Activated CD8-positive, alpha-beta T cell treated with anti-CD3 and anti-CD28 coated beads, Interleukin-2, amount 10 ng/mL, durations not matched to agents 7 days and 5 days (primary cell): ENCODE results near the gene EIF3D. TPM values are rescaled to one million over a fixed set of nuclear protein-coding genes. Genes with fewer than 3 reads are reported as not detected.
"Not testable (repeated sequence)": the region's sequence is repeated elsewhere in the genome, so short reads cannot be mapped to it uniquely, and the experiment has no call there.

Source experiments
- ATAC-seq: fragments of 150-1000 bp; cut with Tn5 transposase; one replicate; pipeline ENCODE4 v1.10.0; 2021; ENCODE audit warnings: moderate library complexity
- CTCF ChIA-PET: fragments of 350-600 bp; sonication (Branson Sonifier 250); formaldehyde crosslinking; loops from one replicate; lab custom pipeline; 2021; ENCODE audit warnings: antibody characterized with exemption; lab: Charles Lee
- POLR2A ChIA-PET: fragments of 350-600 bp; sonication (Branson Sonifier 250); formaldehyde crosslinking; loops from one replicate; lab custom pipeline; 2021; ENCODE audit warnings: antibody characterized with exemption; lab: Charles Lee
- DNase-seq: peaks from one replicate; pipeline ENCODE4 v3.0.0-alpha.2; 2020
- H3K27ac Mint-ChIP-seq: one replicate; pipeline ENCODE4 v1.8.0; 2021; ENCODE audit warnings: mild to moderate bottlenecking, mixed read lengths
- H3K27me3 Mint-ChIP-seq: one replicate; pipeline ENCODE4 v1.8.0; 2021; ENCODE audit warnings: low read depth, mixed read lengths
- H3K36me3 Mint-ChIP-seq: one replicate; pipeline ENCODE4 v1.8.0; 2021; ENCODE audit warnings: low read depth, mixed read lengths
- H3K4me1 Mint-ChIP-seq: one replicate; pipeline ENCODE4 v1.8.0; 2021; ENCODE audit warnings: low read depth, mixed read lengths
- H3K4me3 Mint-ChIP-seq: one replicate; pipeline ENCODE4 v1.8.0; 2021; ENCODE audit warnings: mild to moderate bottlenecking, mixed read lengths
- H3K9me3 Mint-ChIP-seq: one replicate; pipeline ENCODE4 v1.8.0; 2022; ENCODE audit warnings: mixed read lengths; ENCODE audit not compliant: insufficient read depth
- total RNA-seq, 2 experiments: library from RNA; stranded (reverse); gene quantifications; one replicate each; pipeline ENCODE4 v1.2.3, GENCODE V29; 2021

Gene EIF3D
- total RNA-seq, 2 experiments from 2014 or later: 186 to 190 TPM

- ChIA-PET POLR2A (interaction anchor here (1.7 kb wide), 1 partner anchor 10 kb away, joined by 4 read pairs; no protein-coding TSS in a partner anchor), CTCF (interaction anchor here (1.6 kb wide), 1 partner anchor 10 kb away, joined by 8 read pairs; no protein-coding TSS in a partner anchor)
- Mint-ChIP-seq H3K4me3 (no peak overlapping the region), H3K27ac (no peak overlapping the region), H3K4me1 (peaks cover under 1% of the 10 kb centered on the region), H3K36me3 (peaks cover 80% of the 10 kb centered on the region), H3K9me3 (no peaks in the 10 kb centered on the region), H3K27me3 (no peaks in the 10 kb centered on the region)
- ATAC-seq (no peak), DNase-seq (no peak)
Measured at GRCh38 chr22:36520423-36520822, 8.5 kb downstream of the EIF3D start.

- CTCF ChIA-PET, H3K4me3 Mint-ChIP-seq, ATAC-seq, H3K4me1 Mint-ChIP-seq, H3K9me3 Mint-ChIP-seq, H3K27me3 Mint-ChIP-seq, H3K27ac Mint-ChIP-seq, DNase-seq: not testable (repeated sequence)
- H3K36me3 Mint-ChIP-seq: peaks cover 80% of the 10 kb centered on the region
- POLR2A ChIA-PET: interaction anchor here (0.6 to 1.7 kb wide), 2 partner anchors 9 to 288 kb away, joined by 4 read pairs; no protein-coding TSS in a partner anchor
Measured at GRCh38 chr22:36519906-36520305, 9.1 kb downstream of the EIF3D start.

GRCh38 chr22:36514766-36515165, 14.2 kb downstream of the EIF3D start:
- Mint-ChIP-seq H3K27ac (no peak overlapping the region), H3K36me3 (peaks cover 79% of the 10 kb centered on the region), H3K9me3 (no peaks in the 10 kb centered on the region), H3K4me1 (no peaks in the 10 kb centered on the region), H3K4me3 (no peak overlapping the region), H3K27me3 (no peaks in the 10 kb centered on the region)
- POLR2A ChIA-PET: no interaction called here
- ATAC-seq: no peak
- CTCF ChIA-PET: no interaction called here
- no peak for DNase-seq

GRCh38 chr22:36512991-36513390, 16.0 kb downstream of the EIF3D start:
- CTCF ChIA-PET: no interaction called here
- DNase-seq: no peak
- Mint-ChIP-seq H3K36me3 (peaks cover 70% of the 10 kb centered on the region), H3K4me3 (no peak overlapping the region), H3K27me3 (no peaks in the 10 kb centered on the region), H3K27ac (no peak overlapping the region), H3K9me3 (no peaks in the 10 kb centered on the region), H3K4me1 (no peaks in the 10 kb centered on the region)
- POLR2A ChIA-PET: interaction anchor here (1.1 kb wide), 1 partner anchor 8 kb away, joined by 3 read pairs; no protein-coding TSS in a partner anchor
- no peak for ATAC-seq

GRCh38 chr22:36512333-36512732, 16.6 kb downstream of the EIF3D start:
- peaks cover 4% of the 10 kb centered on the region for H3K4me1 Mint-ChIP-seq
- H3K9me3 Mint-ChIP-seq: no peaks in the 10 kb centered on the region
- no peaks in the 10 kb centered on the region for H3K27me3 Mint-ChIP-seq
- DNase-seq (no peak), ATAC-seq (no peak)
- POLR2A ChIA-PET: interaction anchor here (1.1 kb wide), 1 partner anchor 9 kb away, joined by 3 read pairs; no protein-coding TSS in a partner anchor
- peaks cover 67% of the 10 kb centered on the region for H3K36me3 Mint-ChIP-seq
- no peak overlapping the region for H3K4me3 Mint-ChIP-seq
- CTCF ChIA-PET: no interaction called here
- no peak overlapping the region for H3K27ac Mint-ChIP-seq

- H3K36me3 Mint-ChIP-seq: peaks cover 56% of the 10 kb centered on the region
- DNase-seq (peak; percentile 58), ATAC-seq (no peak)
- ChIA-PET POLR2A (interaction anchor here (0.6 to 1.9 kb wide), 4 partner anchors 9 to 133 kb away, joined by 3 to 10 read pairs (median 4); partner anchors contain the start of genes EIF3D and TXN2), CTCF (interaction anchor here (0.8 to 2.0 kb wide), 13 partner anchors 10 to 348 kb away, joined by 3 to 13 read pairs (median 5); partner anchors contain the start of genes EIF3D and IFT27)
- H3K4me1 Mint-ChIP-seq: peaks cover 7% of the 10 kb centered on the region
- H3K27me3 Mint-ChIP-seq: no peaks in the 10 kb centered on the region
- peak overlapping the region; percentile 43 for H3K27ac Mint-ChIP-seq
- no peaks in the 10 kb centered on the region for H3K9me3 Mint-ChIP-seq
- H3K4me3 Mint-ChIP-seq: no peak overlapping the region
Measured at GRCh38 chr22:36510966-36511881, 17.7 kb downstream of the EIF3D start.

- Mint-ChIP-seq H3K27me3 (no peaks in the 10 kb centered on the region), H3K9me3 (no peaks in the 10 kb centered on the region), H3K27ac (no peak overlapping the region), H3K4me1 (peaks cover 12% of the 10 kb centered on the region), H3K36me3 (peaks cover 49% of the 10 kb centered on the region), H3K4me3 (no peak overlapping the region)
- no peak for DNase-seq
- POLR2A ChIA-PET: interaction anchor here (0.6 to 1.9 kb wide), 4 partner anchors 10 to 132 kb away, joined by 3 to 10 read pairs (median 4); partner anchors contain the start of genes EIF3D and TXN2
- CTCF ChIA-PET: interaction anchor here (0.8 to 2.0 kb wide), 11 partner anchors 11 to 347 kb away, joined by 3 to 13 read pairs (median 4); partner anchors contain the start of genes EIF3D and IFT27
- no peak for ATAC-seq
Measured at GRCh38 chr22:36510384-36510783, 18.6 kb downstream of the EIF3D start.

GRCh38 chr22:36507518-36508010, 21.4 kb downstream of the EIF3D start:
- Mint-ChIP-seq H3K27me3 (no peaks in the 10 kb centered on the region), H3K36me3 (peaks cover 37% of the 10 kb centered on the region), H3K4me1 (peaks cover 20% of the 10 kb centered on the region), H3K27ac (peak overlapping the region; percentile 13), H3K9me3 (no peaks in the 10 kb centered on the region), H3K4me3 (peak overlapping the region; percentile 66)
- no peak for DNase-seq
- CTCF ChIA-PET: interaction anchor here (0.8 to 1.1 kb wide), 3 partner anchors 20 to 269 kb away, joined by 3 to 4 read pairs (median 3); partner anchors contain the start of gene IFT27
- POLR2A ChIA-PET: interaction anchor here (0.7 to 1.5 kb wide), 7 partner anchors 10 to 37 kb away, joined by 3 to 13 read pairs (median 4); partner anchors contain the start of genes EIF3D and TXN2
- no peak for ATAC-seq

- peak; percentile 96 for ATAC-seq
- Mint-ChIP-seq H3K4me3 (peak within 1 kb of the TSS; percentile 66), H3K4me1 (peaks cover 20% of the 10 kb centered on the region), H3K9me3 (no peaks in the 10 kb centered on the region), H3K36me3 (peaks cover 30% of the 10 kb centered on the region), H3K27ac (peak within 1 kb of the TSS; percentile 72), H3K27me3 (no peaks in the 10 kb centered on the region)
- POLR2A ChIA-PET: interaction anchor here (0.7 to 1.5 kb wide), 7 partner anchors 10 to 38 kb away, joined by 3 to 13 read pairs (median 4); partner anchors contain the start of genes EIF3D and TXN2
- DNase-seq: peak; percentile 93
- CTCF ChIA-PET: interaction anchor here (0.8 to 2.5 kb wide), 5 partner anchors 20 to 269 kb away, joined by 3 to 9 read pairs (median 3); partner anchors contain the start of gene IFT27
Measured at GRCh38 chr22:36506637-36507517, 22.1 kb downstream of the EIF3D start, which contains the start of gene FOXRED2. TSS of gene FOXRED2 (minus strand) at chr22:36507040. CDS start at chr22:36506422, 618 bp downstream.

- ChIA-PET POLR2A (no interaction called here), CTCF (interaction anchor here (0.9 to 2.5 kb wide), 3 partner anchors 19 to 228 kb away, joined by 3 to 9 read pairs (median 4); no protein-coding TSS in a partner anchor)
- DNase-seq: no peak
- H3K9me3 Mint-ChIP-seq: no peaks in the 10 kb centered on the region
- peak overlapping the region; percentile 72 for H3K27ac Mint-ChIP-seq
- H3K27me3 Mint-ChIP-seq: no peaks in the 10 kb centered on the region
- H3K4me3 Mint-ChIP-seq: peak overlapping the region; percentile 66
- peaks cover 25% of the 10 kb centered on the region for H3K36me3 Mint-ChIP-seq
- ATAC-seq: no peak
- peaks cover 20% of the 10 kb centered on the region for H3K4me1 Mint-ChIP-seq
Measured at GRCh38 chr22:36505998-36506635, 22.8 kb downstream of the EIF3D start.
